Astrocyte of the spinal cord (primary cell): Measurements from ENCODE around the gene LSM7.

ENCODE experiments used
- DNase-seq: peaks from one replicate; pipeline ENCODE4 v3.0.0; 2011; ENCODE audit warnings: low read depth, low spot score
- H3K4me3 ChIP-seq: 2 replicates; pipeline ENCODE4 v1.5.1; 2011; ENCODE audit warnings: low read depth, mild to moderate bottlenecking, low read length, moderate library complexity
- CTCF ChIP-seq: IDR thresholded peaks from 2 replicates; pipeline ENCODE4 v1.5.1; 2012; ENCODE audit warnings: low read depth, mild to moderate bottlenecking, low read length, inconsistent platforms
- in situ Hi-C: cut with HindIII; loops from 2 replicates; pipeline ENCODE4 v1.10.0; 2017; ENCODE audit warnings: low sequenced_read_pairs

Gene LSM7

GRCh38 chr19:2345794-2346663 is 17.6 kb upstream of the LSM7 start:
- no peak overlapping the region for H3K4me3 ChIP-seq
- in situ Hi-C loops, result no loop called here
- no peak for TF ChIP-seq CTCF
- no peak for DNase-seq

- in situ Hi-C loops, result no loop called here
- no peak for TF ChIP-seq CTCF
- H3K4me3 ChIP-seq, result no peak overlapping the region
- no peak for DNase-seq
Observed at GRCh38 chr19:2345076-2345475, 16.7 kb upstream of the LSM7 start.

GRCh38 chr19:2344381-2344870 is 16.0 kb upstream of the LSM7 start:
- no peak for TF ChIP-seq CTCF
- no peak overlapping the region for H3K4me3 ChIP-seq
- in situ Hi-C loops, result no loop called here
- no peak for DNase-seq

GRCh38 chr19:2343289-2343982 is 15.1 kb upstream of the LSM7 start:
- in situ Hi-C loops, result no loop called here
- no peak overlapping the region for H3K4me3 ChIP-seq
- DNase-seq, result no peak
- TF ChIP-seq CTCF, result no peak

GRCh38 chr19:2342656-2343288 is 14.4 kb upstream of the LSM7 start:
- no peak overlapping the region for H3K4me3 ChIP-seq
- DNase-seq, result no peak
- no peak for TF ChIP-seq CTCF
- in situ Hi-C loops, result no loop called here

- no peak for TF ChIP-seq CTCF
- no peak for DNase-seq
- H3K4me3 ChIP-seq, result no peak overlapping the region
- in situ Hi-C loops, result no loop called here
Observed at GRCh38 chr19:2341982-2342381, 13.6 kb upstream of the LSM7 start.
